ENCODE measurements around the gene ARHGEF38.
"Not testable (repeated sequence)": the region's sequence is repeated elsewhere in the genome, so short reads cannot be mapped to it uniquely, and the experiment has no call there.

Gene ARHGEF38

DNA sequence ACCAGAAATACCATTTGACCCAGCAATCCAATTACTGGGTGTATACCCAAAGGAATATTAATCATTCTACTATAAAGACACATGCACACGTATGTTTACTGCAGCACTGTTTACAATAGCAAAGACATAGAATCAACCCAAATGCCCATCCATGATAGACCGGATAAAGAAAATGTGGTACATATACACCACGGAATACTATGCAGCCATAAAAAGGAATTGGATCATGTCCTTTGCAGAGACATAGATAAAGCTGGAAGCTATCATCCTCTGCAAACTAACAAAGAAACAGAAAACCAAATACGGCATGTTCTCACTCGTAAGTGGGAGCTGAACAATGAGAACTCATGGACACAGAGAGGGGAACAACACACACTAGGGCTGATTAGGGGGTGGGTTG is 57.4 kb downstream of the ARHGEF38 start:
- DNase-seq (ENCODE audit: low read depth in 2 of 2): not testable (repeated sequence)

DNA sequence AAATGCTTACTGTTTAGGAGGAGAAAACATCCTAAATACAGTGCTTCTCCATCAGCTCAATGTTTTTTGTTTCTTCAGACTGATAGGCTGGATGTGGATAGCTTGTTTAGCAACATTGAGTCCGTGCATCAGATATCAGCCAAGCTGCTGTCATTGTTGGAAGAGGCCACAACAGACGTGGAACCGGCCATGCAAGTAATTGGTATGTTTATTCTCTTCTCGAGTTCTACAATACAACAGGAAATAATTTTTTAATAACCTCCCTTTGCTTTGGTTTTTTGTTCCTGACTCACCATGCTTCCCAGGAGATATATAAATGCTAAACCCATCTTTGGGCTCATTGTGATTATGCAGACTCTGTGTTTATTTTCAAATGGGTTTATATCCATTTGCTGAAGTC is 60.9 kb downstream of the ARHGEF38 start:
- DNase-seq (ENCODE audit: low read depth in 2 of 2): no peak

DNA sequence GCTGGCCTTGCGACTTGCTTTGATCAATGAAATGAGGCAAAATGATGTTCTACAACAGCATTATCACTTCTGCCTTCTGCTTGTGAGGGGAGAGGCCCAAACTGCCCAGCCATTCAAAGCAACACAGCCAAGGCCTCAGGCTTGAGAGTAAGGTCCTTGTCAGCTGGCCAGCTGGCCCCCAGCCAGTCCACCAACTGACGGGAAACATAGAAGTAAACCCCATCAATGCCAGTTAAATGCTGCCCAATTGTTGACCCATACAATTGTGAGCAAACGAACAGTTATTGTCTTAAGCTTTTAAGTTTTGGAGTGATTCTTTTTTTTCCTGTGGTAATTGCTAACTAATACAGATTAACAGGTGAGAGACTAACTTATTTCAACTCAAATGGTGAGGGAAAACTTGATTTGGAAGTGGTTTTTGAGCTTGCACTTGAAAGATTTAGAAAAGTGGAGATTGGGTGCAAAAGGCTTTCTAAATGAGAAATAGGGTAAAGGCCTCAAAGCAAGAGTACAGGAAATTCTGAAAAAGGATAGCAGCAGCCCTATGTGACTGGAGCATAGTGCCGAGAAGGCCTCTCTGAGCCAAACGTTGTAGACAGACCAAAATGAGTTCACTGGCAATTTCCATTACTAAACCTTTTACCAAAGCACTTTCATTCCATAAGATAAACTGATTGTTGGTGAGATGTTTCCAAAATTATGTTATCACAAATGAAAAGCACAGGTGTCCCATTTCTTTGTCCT is 66.9 kb downstream of the ARHGEF38 start:
- DNase-seq (ENCODE audit: low read depth in 2 of 2): no peak

DNA sequence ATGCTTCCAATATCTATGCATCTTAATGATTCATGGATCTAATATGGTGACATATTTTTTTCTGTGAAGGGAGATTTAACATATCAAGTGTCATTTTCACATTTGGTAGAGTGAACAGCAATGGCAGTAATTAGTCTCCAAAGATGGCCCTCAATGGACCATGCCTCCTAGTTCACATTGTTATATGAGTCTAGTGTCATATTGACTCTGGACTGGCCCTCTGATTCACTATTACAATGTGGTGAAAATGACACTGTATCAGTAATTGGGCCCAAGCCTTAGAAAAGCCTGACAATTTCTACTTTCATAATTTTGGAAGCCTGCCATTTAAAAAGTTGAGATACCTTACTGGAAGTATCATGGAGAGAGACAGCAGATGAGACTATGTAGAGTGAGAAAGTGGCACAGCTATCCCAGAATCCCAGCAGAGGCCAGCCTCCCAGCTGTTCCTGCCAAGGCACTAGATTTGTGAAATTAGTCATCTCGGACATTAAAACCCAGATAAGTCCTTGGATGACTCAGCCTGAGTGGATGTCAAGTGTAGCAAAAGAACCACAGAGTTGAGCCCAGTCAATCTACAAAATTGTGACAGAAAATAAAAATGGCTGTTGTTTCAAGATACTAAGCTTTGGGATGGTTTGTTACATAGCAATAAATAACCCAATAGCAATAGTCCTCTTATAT is 68.4 kb downstream of the ARHGEF38 start:
- DNase-seq (ENCODE audit: low read depth in 2 of 2): no peak

DNA sequence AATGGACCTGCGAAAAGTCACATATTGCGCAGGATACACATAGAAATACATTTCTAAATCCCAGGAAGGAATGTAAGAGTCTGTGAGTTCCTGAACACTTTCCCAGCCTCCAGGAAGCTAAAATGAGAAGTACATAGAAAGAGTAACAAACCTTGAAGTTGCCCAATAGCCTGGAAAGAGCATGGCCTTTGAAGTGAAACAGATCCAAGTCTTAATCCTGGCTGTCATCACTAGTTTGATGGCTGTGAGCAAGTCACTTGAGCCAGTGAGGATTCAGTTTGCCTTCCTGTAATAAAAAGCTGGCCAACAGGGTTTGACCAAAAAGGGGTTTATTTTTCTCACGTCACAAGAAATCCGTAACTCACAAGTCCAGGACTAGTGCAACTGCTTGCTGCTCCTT is 69.8 kb downstream of the ARHGEF38 start:
- no peak for DNase-seq (ENCODE audit: low read depth in 2 of 2)

DNA sequence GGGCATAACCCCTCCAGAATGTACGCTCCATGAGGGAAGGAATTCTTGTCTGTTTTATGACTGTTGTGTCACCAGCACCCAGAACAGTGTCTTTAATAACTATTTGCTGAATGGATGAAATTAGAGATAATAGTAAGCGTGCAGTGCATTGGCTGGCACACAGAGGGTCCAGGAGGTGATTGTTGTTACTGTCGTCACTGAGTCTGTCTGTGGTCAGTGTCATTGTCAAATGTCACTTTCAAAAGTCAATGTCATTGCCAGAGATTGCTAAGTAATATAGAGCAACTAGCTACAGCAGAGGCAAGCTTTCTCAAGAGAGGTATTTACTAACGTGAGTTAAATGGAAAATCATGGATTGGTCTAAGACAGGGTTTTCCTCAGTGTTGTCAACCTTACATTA is 70.7 kb downstream of the ARHGEF38 start:
- DNase-seq (ENCODE audit: low read depth in 2 of 2): no peak

DNA sequence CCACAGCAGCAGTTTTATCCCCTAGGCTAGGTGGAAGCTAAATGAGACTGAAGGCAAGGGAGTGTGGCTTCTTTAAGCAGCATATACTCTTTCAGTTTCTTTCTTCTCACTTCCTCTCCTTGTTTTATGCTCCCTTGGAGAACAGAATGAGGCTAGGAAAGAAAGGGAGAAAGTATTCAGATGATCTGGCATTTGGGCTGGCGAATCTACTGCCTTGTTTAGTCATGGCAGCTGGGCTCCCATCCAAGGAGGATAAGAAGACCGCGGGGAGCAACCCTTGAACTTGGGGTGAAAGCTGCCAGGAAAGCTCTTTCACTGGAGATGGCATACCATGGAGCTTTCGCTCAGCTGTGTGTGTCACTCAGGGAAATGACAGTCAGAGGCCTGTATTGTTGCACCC is 72.1 kb downstream of the ARHGEF38 start:
- DNase-seq (ENCODE audit: low read depth in 2 of 2): no peak

DNA sequence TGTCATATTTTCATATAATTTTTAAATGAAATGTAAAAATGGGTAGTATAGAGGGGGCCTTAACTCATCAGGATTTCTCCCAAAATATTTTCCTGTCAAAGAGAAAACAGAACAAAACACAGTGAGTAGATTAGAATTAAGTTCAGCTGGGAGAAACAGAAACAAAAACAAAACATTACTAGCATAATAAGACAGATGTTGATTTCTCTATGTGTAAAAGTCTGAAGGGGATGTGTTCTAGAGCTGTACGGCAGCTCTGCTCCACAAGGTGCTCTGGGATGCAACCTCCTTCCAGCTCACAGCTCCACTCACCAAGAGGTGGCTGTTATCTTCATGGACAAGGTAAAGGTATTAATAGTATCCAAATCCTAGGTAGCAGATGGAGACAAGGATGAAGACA is 72.8 kb downstream of the ARHGEF38 start:
- DNase-seq (ENCODE audit: low read depth in 2 of 2): no peak

DNA sequence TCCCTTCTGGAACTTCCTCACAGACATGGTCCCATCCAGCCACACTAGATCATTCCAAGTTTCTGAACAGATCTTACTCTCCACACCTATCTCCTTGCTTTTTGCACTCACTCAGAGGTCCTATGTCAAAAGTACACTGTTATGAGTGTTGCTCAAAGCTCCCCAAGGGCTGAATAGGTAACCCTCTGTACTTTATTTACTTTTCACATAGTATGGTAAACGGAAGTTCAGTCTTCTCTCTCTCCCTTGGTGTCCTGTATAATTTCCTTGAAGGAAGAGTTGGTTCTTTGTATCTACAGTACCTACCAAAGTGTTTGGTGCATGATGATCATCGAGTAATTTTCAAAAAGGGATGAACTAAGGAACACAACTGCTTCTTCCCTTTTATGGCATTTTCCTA is 74.4 kb downstream of the ARHGEF38 start:
- DNase-seq (ENCODE audit: low read depth in 2 of 2): no peak

DNA sequence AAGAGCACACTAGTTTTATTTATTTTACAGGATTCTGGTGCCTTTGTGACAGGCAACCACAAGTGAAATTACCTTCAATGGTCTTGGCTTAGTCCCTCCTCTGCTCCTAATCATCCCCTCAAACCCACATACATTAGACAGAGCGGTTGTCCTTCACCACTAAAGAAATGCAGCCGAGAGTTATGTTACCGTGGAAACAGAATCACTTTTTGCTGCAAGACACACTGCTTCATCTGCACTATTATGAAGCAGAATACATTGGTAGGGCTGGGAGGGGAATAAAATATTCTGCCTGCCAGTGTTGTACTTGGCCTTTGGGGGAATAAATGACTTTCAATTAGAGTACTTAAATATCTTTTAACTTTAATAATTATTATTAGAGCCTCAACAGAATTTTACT is 75.2 kb downstream of the ARHGEF38 start:
- no peak for DNase-seq (ENCODE audit: low read depth in 2 of 2)

DNA sequence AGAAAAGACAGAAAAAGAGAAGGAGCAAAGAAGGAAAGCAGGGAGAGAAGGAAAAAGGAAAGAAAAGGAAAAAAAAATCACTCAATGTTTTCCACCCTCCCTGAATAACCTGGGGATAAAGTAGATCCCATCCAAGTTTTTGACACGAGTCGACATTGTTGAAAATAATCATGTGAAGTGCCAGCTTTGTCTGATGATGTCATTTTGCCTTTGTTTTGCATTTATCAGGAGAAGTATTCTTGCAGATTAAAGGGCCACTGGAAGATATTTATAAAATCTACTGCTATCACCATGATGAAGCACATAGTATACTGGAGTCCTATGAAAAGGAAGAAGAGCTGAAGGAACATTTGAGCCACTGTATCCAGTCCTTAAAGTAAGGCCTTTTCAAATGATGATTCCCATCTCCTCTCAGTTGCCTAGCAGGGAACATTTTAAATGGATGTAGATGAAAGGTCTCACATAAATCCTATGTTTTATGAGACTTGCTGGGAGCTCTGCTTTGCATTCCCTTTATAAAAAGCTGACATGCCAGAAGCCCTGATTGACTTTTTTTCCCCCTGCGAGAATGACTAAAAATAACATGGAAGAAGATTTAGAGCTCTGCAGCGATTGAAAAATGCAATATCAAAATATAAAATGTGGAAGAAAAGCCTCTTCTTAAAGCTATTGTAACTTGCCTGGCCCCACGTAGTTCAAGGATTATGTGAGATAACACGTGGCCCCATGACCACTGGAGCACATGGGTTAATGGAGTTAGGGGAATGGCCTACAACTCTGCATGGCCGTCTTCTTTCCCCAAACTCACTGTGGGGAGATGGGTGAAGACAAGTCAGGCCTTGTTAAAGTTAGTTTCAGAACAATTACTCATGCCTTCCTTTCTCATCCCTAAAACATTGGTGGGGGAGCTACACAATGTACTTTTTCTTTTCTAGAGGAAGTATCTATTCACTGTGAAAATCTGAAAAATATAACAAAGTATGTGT is 78.5 kb downstream of the ARHGEF38 start:
- DNase-seq (ENCODE audit: low read depth in 2 of 2): no peak

DNA sequence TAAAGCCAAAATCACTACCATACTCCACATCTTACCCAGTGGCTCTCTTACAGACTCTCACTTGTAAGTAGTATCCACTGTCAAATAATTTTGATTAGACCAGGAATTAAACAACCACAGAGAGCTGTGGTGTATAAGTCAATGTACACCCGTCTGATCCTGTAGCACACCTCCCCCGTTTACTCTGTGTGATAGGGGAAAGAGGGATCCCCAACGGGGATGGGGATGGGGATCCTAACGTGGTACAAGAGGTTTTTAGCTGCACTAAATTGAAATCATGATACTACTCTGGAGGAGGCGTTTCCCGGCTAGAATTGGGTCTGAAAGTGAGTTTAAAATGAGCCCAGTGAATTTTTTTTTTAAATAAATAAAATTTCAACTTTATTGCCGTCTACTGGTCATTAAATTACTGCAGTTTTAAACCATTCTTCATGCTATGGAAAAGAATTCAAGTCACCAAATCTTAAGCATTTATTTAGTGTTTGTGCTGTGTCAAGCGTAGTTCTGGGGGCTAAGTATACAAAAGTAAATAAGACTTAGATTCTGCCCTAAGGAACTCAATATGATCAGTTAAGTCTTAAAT is 79.5 kb downstream of the ARHGEF38 start:
- DNase-seq (ENCODE audit: low read depth in 2 of 2): no peak

DNA sequence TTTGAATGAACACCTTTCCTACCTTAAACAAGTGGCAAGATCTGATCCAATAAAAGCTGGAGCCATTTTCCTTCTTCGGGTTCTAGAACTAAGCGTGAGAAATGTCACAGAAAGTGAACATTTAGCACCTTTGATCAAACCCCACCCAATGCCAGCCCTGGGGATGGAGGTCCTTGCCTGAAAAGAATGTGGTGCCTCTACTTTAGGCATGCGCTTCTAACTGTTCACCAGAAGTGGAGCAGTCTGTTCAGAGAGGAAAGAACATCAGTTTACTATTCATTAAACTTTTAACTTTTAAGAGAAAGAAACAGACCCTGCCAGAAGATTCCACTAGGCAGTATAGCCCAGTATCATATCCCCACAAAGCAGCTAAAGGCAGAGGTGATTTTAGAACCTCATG is 80.2 kb downstream of the ARHGEF38 start:
- DNase-seq (ENCODE audit: low read depth in 2 of 2): no peak

DNA sequence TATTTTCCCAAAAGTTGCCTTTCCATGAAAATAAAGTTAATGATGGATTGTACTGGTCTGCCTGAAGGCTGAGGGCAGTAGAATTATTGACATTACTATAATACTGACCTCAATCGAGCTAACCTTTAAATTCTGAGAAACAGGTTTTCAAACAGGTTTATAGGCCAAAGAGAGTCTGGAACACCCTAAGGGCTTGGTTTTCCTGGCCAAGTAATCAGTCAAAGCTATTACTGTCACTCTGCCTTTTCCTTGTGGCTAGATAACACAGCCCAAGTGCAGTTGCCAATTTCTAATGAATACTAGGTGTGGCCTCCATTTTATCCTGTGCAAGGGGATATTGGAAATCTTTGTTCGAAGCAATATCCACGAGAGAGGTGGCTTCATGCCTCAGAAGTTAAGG is 80.8 kb downstream of the ARHGEF38 start:
- no peak for DNase-seq (ENCODE audit: low read depth in 2 of 2)

DNA sequence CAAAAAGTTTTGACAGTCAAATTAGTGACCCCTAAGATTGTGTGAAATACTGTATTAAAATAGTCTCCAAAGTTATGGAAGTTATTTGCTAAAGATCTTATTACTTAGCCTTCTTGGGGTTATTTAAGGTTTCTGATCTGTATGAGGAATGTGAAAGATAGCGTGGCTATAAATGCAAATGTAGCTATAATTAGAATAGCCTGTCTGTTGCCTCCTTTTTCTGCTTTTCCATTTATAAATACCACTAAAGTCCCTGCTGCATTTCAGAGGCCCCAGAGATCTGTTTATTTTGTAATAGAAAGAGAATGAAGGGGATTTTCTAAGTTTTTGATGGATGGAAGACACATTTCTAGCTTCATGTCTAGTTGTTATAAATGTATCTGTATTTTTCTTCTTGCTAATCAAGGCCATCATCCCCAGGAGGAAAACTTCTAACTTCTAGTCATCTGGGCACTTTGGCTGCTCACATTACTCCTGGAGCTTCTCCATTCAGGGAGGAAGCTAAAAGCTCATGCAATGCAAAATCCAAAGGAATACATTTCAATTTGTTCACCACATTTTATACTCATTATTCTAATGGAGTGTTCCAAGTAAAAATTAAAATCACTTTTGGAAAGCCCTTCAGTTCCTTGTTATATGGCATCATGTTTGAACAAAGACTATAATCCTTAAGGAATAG is 82.1 kb downstream of the ARHGEF38 start:
- no peak for DNase-seq (ENCODE audit: low read depth in 2 of 2)

DNA sequence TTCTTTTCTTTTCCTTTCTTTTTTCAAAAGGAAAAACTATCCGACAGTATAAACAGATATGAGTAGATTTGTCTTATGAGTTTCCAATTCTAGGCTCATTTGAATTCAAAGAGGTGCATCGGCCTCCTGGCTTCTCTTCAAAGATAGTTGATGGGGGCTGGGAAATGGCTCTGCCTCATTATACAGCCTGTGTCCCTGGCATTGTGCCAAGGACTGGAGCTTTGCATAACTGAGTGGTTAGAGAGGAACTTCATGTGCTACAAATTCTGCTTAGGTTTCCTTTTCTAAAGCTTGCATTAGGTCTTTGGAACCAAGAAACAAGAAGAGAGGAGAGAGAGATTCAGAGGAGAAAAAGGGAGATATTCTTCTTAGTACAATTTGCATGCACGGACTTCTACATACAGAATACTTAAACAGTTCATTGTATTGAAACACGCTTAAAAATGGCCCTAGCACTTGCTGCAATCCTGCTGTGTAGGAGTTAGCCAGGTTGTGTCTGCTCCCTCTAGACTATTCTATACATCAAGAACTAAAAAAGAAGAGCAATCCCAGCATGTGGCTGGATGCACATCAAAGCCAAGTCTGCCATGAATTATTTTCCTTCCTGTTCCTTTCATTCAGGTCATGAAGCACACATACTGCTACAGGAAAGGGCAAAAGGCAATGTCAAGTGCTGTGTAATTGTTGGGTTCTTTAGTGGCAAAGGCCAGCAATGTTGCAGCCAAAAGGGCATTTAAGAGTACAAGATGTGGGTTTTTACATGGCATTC is 85.2 kb downstream of the ARHGEF38 start:
- no peak for DNase-seq (ENCODE audit: low read depth in 2 of 2)

DNA sequence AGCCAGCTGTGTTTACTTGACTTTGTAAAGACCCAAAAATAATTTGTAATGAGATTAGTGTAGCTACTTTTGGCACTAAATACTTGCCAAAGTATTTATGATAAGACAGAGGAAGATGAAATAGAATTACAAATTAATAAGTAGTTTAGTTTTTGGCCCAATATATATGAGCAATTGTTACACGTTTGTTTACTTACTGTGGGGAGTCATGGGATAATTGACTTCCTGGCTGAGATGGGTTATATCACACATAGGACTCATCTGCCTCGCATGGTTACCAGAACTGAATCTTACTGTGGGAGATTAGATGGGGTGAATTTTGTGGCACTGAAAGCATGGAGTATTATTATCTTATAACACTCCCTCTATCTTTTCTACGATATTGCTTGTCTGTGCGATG is 89.4 kb downstream of the ARHGEF38 start:
- DNase-seq (ENCODE audit: low read depth in 2 of 2): no peak

DNA sequence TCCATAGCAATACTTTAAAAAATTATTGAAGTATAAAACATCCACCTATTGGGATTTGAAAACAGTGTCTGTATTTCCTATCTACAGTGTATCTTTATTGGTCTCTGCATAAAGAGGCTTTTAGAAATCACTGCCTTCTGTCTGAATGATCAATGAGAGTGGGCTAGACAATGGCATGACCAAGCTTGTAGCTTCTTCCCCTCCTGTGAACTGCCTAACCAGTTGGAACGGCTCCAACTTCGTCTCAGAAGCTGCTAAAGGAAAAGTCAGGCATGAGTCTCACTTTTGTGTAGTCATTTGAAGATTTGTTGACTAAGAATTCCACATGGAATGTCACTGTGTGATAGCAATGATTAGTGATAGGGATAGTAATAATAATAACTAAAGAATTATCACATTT is 91.8 kb downstream of the ARHGEF38 start:
- DNase-seq (ENCODE audit: low read depth in 2 of 2): no peak

DNA sequence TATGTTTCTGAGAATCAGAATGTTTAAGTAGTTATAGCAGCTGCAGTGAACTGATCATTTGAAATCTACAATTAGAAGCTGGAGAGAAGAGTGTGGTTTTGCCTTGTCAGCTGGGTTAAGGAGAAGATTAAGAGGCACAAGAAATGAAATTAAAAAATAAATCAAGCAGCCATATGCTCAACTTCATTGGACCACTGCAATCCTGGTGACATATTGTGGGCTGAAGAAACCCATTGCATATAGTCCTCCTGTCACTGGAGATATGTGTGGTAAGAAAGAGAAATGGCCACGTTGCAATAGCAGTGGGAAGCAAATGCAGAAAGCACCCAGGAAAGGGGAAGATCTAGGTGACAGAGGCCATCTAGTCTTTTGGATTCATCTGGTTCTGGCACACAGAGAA is 93.0 kb downstream of the ARHGEF38 start:
- no peak for DNase-seq (ENCODE audit: low read depth in 2 of 2)

DNA sequence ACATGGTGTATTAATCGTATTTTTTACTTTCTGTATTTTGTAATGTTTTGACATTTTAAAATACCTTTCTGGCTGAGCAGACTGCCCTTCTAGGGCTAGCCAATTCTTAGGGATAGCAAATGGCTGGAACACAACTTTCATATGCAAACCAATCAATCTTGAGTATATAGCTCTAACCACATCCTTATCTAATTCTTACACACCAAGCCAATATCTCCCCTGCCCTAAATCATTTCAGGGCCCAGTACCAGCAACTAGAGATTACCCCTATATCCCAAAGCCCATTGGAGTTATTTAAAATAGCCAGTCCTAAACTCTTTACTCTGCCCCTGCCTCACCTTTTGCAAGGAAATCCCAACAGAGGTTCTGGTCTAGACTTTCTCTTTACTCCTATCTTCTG is 97.8 kb downstream of the ARHGEF38 start:
- no peak for DNase-seq (ENCODE audit: low read depth in 2 of 2)

DNA sequence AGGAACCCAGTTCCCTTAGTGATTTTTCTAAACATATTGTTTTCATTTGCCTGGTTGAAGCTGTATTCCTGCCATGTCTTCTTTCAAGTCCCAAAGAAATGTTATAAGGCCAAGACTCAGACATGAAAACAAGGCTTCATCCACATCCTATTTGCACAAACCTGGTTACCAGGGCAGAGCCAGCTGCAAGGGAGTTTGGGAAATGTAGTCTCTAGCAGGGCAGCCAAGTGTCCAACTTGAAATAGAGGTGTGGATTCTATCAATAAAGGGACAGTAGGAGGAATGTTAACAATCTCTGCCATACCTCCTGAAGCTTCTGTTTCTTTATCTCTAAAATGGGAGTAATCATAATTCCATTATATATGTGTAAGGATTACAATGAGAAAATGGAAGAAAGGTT is 99.5 kb downstream of the ARHGEF38 start:
- no peak for DNase-seq (ENCODE audit: low read depth in 2 of 2)

Data from stimulated activated CD8-positive, alpha-beta memory T cell treated with anti-CD3 and anti-CD28 coated beads, Interleukin-7, amount 100 ng/mL, for 4 hours (primary cell).